Dendritic cell treated with granulocyte-macrophage colony-stimulating factor and Interleukin-4, amounts not matched to agents 40 ng/mL and 50 ng/mL, for 4 days (primary cell): ENCODE data around the gene IL1RAP.

Experiments used
- H3K27ac Mint-ChIP-seq: one replicate; pipeline ENCODE4 v1.8.0; 2022; ENCODE audit warnings: mild to moderate bottlenecking, mixed read lengths
- H3K27me3 Mint-ChIP-seq: one replicate; pipeline ENCODE4 v1.8.0; 2022; ENCODE audit warnings: mild to moderate bottlenecking, mixed read lengths
- H3K36me3 Mint-ChIP-seq: one replicate; pipeline ENCODE4 v1.8.0; 2022; ENCODE audit warnings: low read depth, mixed read lengths
- H3K4me1 Mint-ChIP-seq: one replicate; pipeline ENCODE4 v1.8.0; 2022; ENCODE audit warnings: low read depth, mixed read lengths
- H3K4me3 Mint-ChIP-seq: one replicate; pipeline ENCODE4 v1.8.0; 2022; ENCODE audit warnings: mild to moderate bottlenecking, moderate library complexity, mixed read lengths
- H3K9me3 Mint-ChIP-seq: one replicate; pipeline ENCODE4 v1.8.0; 2022; ENCODE audit warnings: mixed read lengths
- intact Hi-C: fragments of 100-400 bp; cut with micrococcal nuclease; formaldehyde crosslinking; loops from one replicate; pipeline ENCODE4 v1.15.0; 2022

IL1RAP gene

GRCh38 chr3:190519886-190520285 lies 6.0 kb downstream of the IL1RAP start:
- no peak overlapping the region for H3K4me3 Mint-ChIP-seq
- intact Hi-C loops = loop anchor here (10.0 kb wide), 1 partner anchor 45 kb away; no protein-coding TSS in a partner anchor
- H3K4me1 Mint-ChIP-seq = peaks cover 42% of the 10 kb centered on the region
- H3K27me3 Mint-ChIP-seq = no peaks in the 10 kb centered on the region
- peaks cover 16% of the 10 kb centered on the region for H3K36me3 Mint-ChIP-seq
- H3K9me3 Mint-ChIP-seq = no peaks in the 10 kb centered on the region
- no peak overlapping the region for H3K27ac Mint-ChIP-seq

GRCh38 chr3:190521998-190522397 lies 8.1 kb downstream of the IL1RAP start:
- H3K4me3 Mint-ChIP-seq = no peak overlapping the region
- H3K27ac Mint-ChIP-seq = no peak overlapping the region
- peaks cover 16% of the 10 kb centered on the region for H3K36me3 Mint-ChIP-seq
- no peaks in the 10 kb centered on the region for H3K9me3 Mint-ChIP-seq
- no peaks in the 10 kb centered on the region for H3K27me3 Mint-ChIP-seq
- intact Hi-C loops = no loop called here
- H3K4me1 Mint-ChIP-seq = peaks cover 30% of the 10 kb centered on the region

GRCh38 chr3:190522621-190523222 lies 8.8 kb downstream of the IL1RAP start:
- no peaks in the 10 kb centered on the region for H3K9me3 Mint-ChIP-seq
- H3K27me3 Mint-ChIP-seq = no peaks in the 10 kb centered on the region
- peaks cover 16% of the 10 kb centered on the region for H3K36me3 Mint-ChIP-seq
- H3K4me1 Mint-ChIP-seq = peaks cover 23% of the 10 kb centered on the region
- no peak overlapping the region for H3K27ac Mint-ChIP-seq
- H3K4me3 Mint-ChIP-seq = no peak overlapping the region
- intact Hi-C loops = no loop called here

GRCh38 chr3:190524942-190525341 lies 11.1 kb downstream of the IL1RAP start:
- intact Hi-C loops = no loop called here
- Mint-ChIP-seq H3K36me3 (peaks cover 8% of the 10 kb centered on the region), H3K4me3 (no peak overlapping the region), H3K9me3 (no peaks in the 10 kb centered on the region), H3K27ac (no peak overlapping the region), H3K27me3 (no peaks in the 10 kb centered on the region), H3K4me1 (peaks cover 32% of the 10 kb centered on the region)

- peaks cover 8% of the 10 kb centered on the region for H3K36me3 Mint-ChIP-seq
- H3K27me3 Mint-ChIP-seq = no peaks in the 10 kb centered on the region
- H3K4me1 Mint-ChIP-seq = peaks cover 36% of the 10 kb centered on the region
- H3K9me3 Mint-ChIP-seq = no peaks in the 10 kb centered on the region
- H3K4me3 Mint-ChIP-seq = no peak overlapping the region
- H3K27ac Mint-ChIP-seq = no peak overlapping the region
- intact Hi-C loops = no loop called here
Measured at GRCh38 chr3:190525634-190526033, 11.7 kb downstream of the IL1RAP start.

- Mint-ChIP-seq H3K9me3 (no peaks in the 10 kb centered on the region), H3K27ac (no peak overlapping the region), H3K27me3 (no peaks in the 10 kb centered on the region), H3K4me3 (no peak overlapping the region), H3K4me1 (peaks cover 48% of the 10 kb centered on the region), H3K36me3 (peaks cover 14% of the 10 kb centered on the region)
- intact Hi-C loops = no loop called here
Measured at GRCh38 chr3:190526787-190527762, 13.2 kb downstream of the IL1RAP start.

- Mint-ChIP-seq H3K4me3 (no peak overlapping the region), H3K36me3 (peaks cover 14% of the 10 kb centered on the region), H3K4me1 (peaks cover 65% of the 10 kb centered on the region), H3K9me3 (no peaks in the 10 kb centered on the region), H3K27ac (peak overlapping the region; percentile 33), H3K27me3 (no peaks in the 10 kb centered on the region)
- intact Hi-C loops = no loop called here
Measured at GRCh38 chr3:190528706-190529105, 14.8 kb downstream of the IL1RAP start.

GRCh38 chr3:190531406-190531805 lies 17.5 kb downstream of the IL1RAP start:
- Mint-ChIP-seq H3K27me3 (no peaks in the 10 kb centered on the region), H3K36me3 (peaks cover 20% of the 10 kb centered on the region)

GRCh38 chr3:190532731-190533203 lies 18.9 kb downstream of the IL1RAP start:
- intact Hi-C loops = no loop called here
- no peaks in the 10 kb centered on the region for H3K27me3 Mint-ChIP-seq
- peaks cover 20% of the 10 kb centered on the region for H3K36me3 Mint-ChIP-seq
- H3K4me1 Mint-ChIP-seq = peaks cover 64% of the 10 kb centered on the region
- H3K4me3 Mint-ChIP-seq = peak overlapping the region; percentile 20
- peak overlapping the region; percentile 70 for H3K27ac Mint-ChIP-seq
- no peaks in the 10 kb centered on the region for H3K9me3 Mint-ChIP-seq

More at GRCh38 chr3:190531406-190531805, 17.5 kb downstream of the IL1RAP start:
- Mint-ChIP-seq H3K4me3 (no peak overlapping the region), H3K4me1 (peaks cover 62% of the 10 kb centered on the region), H3K9me3 (no peaks in the 10 kb centered on the region), H3K27ac (no peak overlapping the region)
- intact Hi-C loops = no loop called here

- Mint-ChIP-seq H3K27me3 (no peaks in the 10 kb centered on the region), H3K4me1 (peaks cover 58% of the 10 kb centered on the region), H3K9me3 (no peaks in the 10 kb centered on the region), H3K36me3 (peaks cover 17% of the 10 kb centered on the region), H3K27ac (peak overlapping the region; percentile 70), H3K4me3 (no peak overlapping the region)
- intact Hi-C loops = no loop called here
Measured at GRCh38 chr3:190533511-190534281, 19.8 kb downstream of the IL1RAP start.

- H3K27me3 Mint-ChIP-seq = no peaks in the 10 kb centered on the region
- peaks cover 53% of the 10 kb centered on the region for H3K4me1 Mint-ChIP-seq
- no peak overlapping the region for H3K4me3 Mint-ChIP-seq
- no peak overlapping the region for H3K27ac Mint-ChIP-seq
- peaks cover 12% of the 10 kb centered on the region for H3K36me3 Mint-ChIP-seq
- no peaks in the 10 kb centered on the region for H3K9me3 Mint-ChIP-seq
- intact Hi-C loops = no loop called here
Measured at GRCh38 chr3:190534386-190534785, 20.5 kb downstream of the IL1RAP start.

- peaks cover 50% of the 10 kb centered on the region for H3K4me1 Mint-ChIP-seq
- no peaks in the 10 kb centered on the region for H3K27me3 Mint-ChIP-seq
- H3K4me3 Mint-ChIP-seq = no peak overlapping the region
- no peaks in the 10 kb centered on the region for H3K9me3 Mint-ChIP-seq
- intact Hi-C loops = no loop called here
- H3K36me3 Mint-ChIP-seq = peaks cover 12% of the 10 kb centered on the region
- H3K27ac Mint-ChIP-seq = no peak overlapping the region
Measured at GRCh38 chr3:190534986-190535385, 21.1 kb downstream of the IL1RAP start.

GRCh38 chr3:190537146-190537545 lies 23.3 kb downstream of the IL1RAP start:
- Mint-ChIP-seq H3K4me3 (no peak overlapping the region), H3K4me1 (peaks cover 33% of the 10 kb centered on the region), H3K27ac (no peak overlapping the region), H3K27me3 (no peaks in the 10 kb centered on the region), H3K9me3 (no peaks in the 10 kb centered on the region), H3K36me3 (peaks cover 6% of the 10 kb centered on the region)
- intact Hi-C loops = no loop called here

- H3K4me1 Mint-ChIP-seq = peaks cover 23% of the 10 kb centered on the region
- H3K4me3 Mint-ChIP-seq = no peak overlapping the region
- no peaks in the 10 kb centered on the region for H3K9me3 Mint-ChIP-seq
- intact Hi-C loops = no loop called here
- no peaks in the 10 kb centered on the region for H3K27me3 Mint-ChIP-seq
- H3K27ac Mint-ChIP-seq = no peak overlapping the region
- H3K36me3 Mint-ChIP-seq = peaks cover 6% of the 10 kb centered on the region
Measured at GRCh38 chr3:190538288-190538687, 24.4 kb downstream of the IL1RAP start.
